22Rv1 (cell line): ENCODE data around the gene RPP25.

ENCODE experiments used
- ZFX ChIP-seq: fragments of 450-650 bp; IDR thresholded peaks from 2 replicates; pipeline ENCODE4 v1.6.1; 2017; ENCODE audit warnings: antibody characterized with exemption, borderline replicate concordance
- TF ChIP-seq, protein P1 (sequence below): fragments of 450-650 bp; IDR thresholded peaks from 2 replicates; pipeline ENCODE4 v1.5.1; 2017; ENCODE audit warnings: mild to moderate bottlenecking

DNA sequence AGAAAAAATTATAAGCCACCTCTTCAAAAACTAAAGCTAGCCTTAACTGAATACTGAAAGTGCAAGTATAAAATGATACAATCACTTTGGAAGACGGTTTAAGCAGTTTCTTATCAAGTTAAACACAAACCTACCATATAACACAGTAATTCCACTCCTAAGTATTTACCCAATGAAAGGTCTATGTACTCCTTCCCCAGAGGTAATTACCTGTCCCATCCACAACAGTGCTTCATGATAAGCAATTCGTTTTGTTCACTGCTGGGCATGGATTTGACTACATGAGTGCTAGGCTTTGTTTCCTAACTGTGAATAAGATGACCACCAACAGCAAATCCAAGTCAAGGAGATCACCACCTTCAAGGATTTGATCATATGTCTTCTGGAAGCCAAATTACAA lies 23.0 kb downstream of the RPP25 start:
- TF ChIP-seq, protein P1, sequence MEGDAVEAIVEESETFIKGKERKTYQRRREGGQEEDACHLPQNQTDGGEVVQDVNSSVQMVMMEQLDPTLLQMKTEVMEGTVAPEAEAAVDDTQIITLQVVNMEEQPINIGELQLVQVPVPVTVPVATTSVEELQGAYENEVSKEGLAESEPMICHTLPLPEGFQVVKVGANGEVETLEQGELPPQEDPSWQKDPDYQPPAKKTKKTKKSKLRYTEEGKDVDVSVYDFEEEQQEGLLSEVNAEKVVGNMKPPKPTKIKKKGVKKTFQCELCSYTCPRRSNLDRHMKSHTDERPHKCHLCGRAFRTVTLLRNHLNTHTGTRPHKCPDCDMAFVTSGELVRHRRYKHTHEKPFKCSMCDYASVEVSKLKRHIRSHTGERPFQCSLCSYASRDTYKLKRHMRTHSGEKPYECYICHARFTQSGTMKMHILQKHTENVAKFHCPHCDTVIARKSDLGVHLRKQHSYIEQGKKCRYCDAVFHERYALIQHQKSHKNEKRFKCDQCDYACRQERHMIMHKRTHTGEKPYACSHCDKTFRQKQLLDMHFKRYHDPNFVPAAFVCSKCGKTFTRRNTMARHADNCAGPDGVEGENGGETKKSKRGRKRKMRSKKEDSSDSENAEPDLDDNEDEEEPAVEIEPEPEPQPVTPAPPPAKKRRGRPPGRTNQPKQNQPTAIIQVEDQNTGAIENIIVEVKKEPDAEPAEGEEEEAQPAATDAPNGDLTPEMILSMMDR, result no peak
- no peak for TF ChIP-seq ZFX
